Lower leg skin (tissue), 3 donors: ENCODE results near the gene RASGRP2.

Experiments used
- CTCF ChIP-seq, 3 donors: fragments of 450-650 bp; IDR thresholded peaks; one replicate each; pipeline ENCODE4 v1.5.1; 2016; ENCODE audit warnings: antibody characterized with exemption in 3 of 3, mild to moderate bottlenecking in 3 of 3, moderate library complexity in 2 of 3
- POLR2A ChIP-seq, 2 donors: fragments of 450-650 bp; IDR thresholded peaks; one replicate each; pipeline ENCODE4 v1.6.1; 2016 to 2017; ENCODE audit warnings: antibody characterized with exemption in 2 of 2, mild to moderate bottlenecking in 1 of 2, moderate library complexity in 1 of 2

GRCh38 chr11:64750361-64751054 is 6.6 kb upstream of the RASGRP2 start:
- TF ChIP-seq POLR2A (IDR thresholded peaks at IDR 0.05) (no peak), CTCF (IDR thresholded peaks at IDR 0.05) (no peak)
